ENCODE results near the gene PPP3CA.

The PPP3CA gene

GRCh38 chr4:101269682-101270081, 77.6 kb downstream of the PPP3CA start:
- H3K27me3 ChIP-seq (ENCODE audit: control insufficient read depth in 1 of 2, insufficient read depth in 2 of 2, low read length in 2 of 2), result no peaks in the 10 kb centered on the region
- no peak overlapping the region for H3K9ac ChIP-seq (ENCODE audit: low read length)
- no peaks in the 10 kb centered on the region for H3K9me3 ChIP-seq (ENCODE audit: low read length)
- H3K27ac ChIP-seq (ENCODE audit: low read depth, low read length), result no peak overlapping the region
- H3K4me1 ChIP-seq (ENCODE audit: insufficient read depth, low read length), result peaks cover 18% of the 10 kb centered on the region
- H3K4me3 ChIP-seq (ENCODE audit: low read depth in 1 of 2, low read length in 2 of 2), result no peak overlapping the region
- H3K36me3 ChIP-seq (ENCODE audit: insufficient read depth, low read length), result no peaks in the 10 kb centered on the region

DNA sequence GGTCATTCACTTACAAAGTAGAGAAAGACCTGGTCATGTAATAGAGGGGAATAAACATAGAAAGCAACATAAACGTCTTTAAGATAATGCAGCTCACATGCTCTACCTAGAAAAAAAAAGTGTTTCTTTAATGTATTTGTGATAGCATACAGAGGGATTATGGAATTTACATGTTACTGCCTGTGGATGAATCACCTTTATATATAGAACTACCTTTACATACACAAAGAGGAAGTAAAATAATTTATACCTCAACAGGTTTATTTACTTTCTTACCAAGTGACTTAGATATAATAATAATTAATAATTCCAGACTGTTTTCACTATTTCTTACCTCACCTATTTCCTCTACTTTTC, 81.5 kb downstream of the PPP3CA start:
- Histone ChIP-seq H3K9me3 (ENCODE audit: low read length) (no peaks in the 10 kb centered on the region), H3K27ac (ENCODE audit: low read depth, low read length) (no peak overlapping the region), H3K36me3 (ENCODE audit: insufficient read depth, low read length) (no peaks in the 10 kb centered on the region), H3K4me3 (ENCODE audit: low read depth in 1 of 2, low read length in 2 of 2) (no peak overlapping the region), H3K4me1 (ENCODE audit: insufficient read depth, low read length) (peaks cover 23% of the 10 kb centered on the region), H3K9ac (ENCODE audit: low read length) (no peak overlapping the region), H3K27me3 (ENCODE audit: control insufficient read depth in 1 of 2, insufficient read depth in 2 of 2, low read length in 2 of 2) (no peaks in the 10 kb centered on the region)

DNA sequence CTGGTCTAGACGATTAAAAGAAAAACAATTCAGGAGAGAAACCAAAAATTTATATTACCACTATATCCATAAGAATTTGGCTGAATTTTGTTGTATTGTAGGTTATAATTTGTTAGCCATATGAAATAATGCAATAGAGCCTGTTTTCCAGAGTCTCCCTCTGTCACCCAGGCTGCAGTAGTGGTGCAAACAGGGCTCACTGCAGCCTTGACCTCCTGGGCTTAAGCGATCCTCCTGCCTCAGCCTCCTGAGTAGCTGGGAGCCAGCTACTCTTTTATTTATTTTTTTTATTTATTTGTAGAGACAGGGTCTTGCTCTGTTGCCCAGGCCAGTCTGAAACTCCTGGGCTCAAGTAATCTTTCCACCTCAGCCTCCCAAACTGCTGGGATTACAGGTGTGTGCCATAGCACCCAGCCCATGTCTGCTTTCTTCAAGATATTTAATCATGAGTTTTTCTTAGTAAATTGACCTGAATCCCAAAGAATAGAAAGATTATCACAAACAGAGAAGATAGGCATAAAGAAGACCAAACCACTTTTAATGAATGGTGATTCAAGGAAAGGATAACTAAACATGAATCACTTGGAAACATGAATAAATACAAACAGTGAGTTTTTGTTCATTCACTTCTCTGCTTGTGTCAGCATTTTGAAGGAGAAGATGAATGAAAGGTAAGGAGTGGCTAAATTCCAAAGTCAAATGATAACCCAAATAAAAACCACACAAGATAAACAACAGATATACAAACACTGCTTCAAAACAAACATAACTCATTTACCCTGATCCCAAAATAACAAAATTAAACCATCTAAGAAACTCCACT, 82.1 kb downstream of the PPP3CA start:
- H3K4me3 ChIP-seq (ENCODE audit: low read depth in 1 of 2, low read length in 2 of 2), result no peak overlapping the region

GRCh38 chr4:101264512-101264911, 82.8 kb downstream of the PPP3CA start:
- H3K27ac ChIP-seq (ENCODE audit: low read depth, low read length), result no peak overlapping the region
- no peak overlapping the region for H3K9ac ChIP-seq (ENCODE audit: low read length)
- H3K36me3 ChIP-seq (ENCODE audit: insufficient read depth, low read length), result no peaks in the 10 kb centered on the region
- peaks cover 24% of the 10 kb centered on the region for H3K4me1 ChIP-seq (ENCODE audit: insufficient read depth, low read length)
- no peaks in the 10 kb centered on the region for H3K27me3 ChIP-seq (ENCODE audit: control insufficient read depth in 1 of 2, insufficient read depth in 2 of 2, low read length in 2 of 2)
- H3K9me3 ChIP-seq (ENCODE audit: low read length), result no peaks in the 10 kb centered on the region
- H3K4me3 ChIP-seq (ENCODE audit: low read depth in 1 of 2, low read length in 2 of 2), result no peak overlapping the region

More for the DNA sequence above, 82.1 kb downstream of the PPP3CA start:
- Histone ChIP-seq H3K27me3 (ENCODE audit: control insufficient read depth in 1 of 2, insufficient read depth in 2 of 2, low read length in 2 of 2) (no peaks in the 10 kb centered on the region), H3K9me3 (ENCODE audit: low read length) (no peaks in the 10 kb centered on the region), H3K27ac (ENCODE audit: low read depth, low read length) (no peak overlapping the region), H3K36me3 (ENCODE audit: insufficient read depth, low read length) (no peaks in the 10 kb centered on the region), H3K4me1 (ENCODE audit: insufficient read depth, low read length) (peaks cover 28% of the 10 kb centered on the region), H3K9ac (ENCODE audit: low read length) (no peak overlapping the region)

DNA sequence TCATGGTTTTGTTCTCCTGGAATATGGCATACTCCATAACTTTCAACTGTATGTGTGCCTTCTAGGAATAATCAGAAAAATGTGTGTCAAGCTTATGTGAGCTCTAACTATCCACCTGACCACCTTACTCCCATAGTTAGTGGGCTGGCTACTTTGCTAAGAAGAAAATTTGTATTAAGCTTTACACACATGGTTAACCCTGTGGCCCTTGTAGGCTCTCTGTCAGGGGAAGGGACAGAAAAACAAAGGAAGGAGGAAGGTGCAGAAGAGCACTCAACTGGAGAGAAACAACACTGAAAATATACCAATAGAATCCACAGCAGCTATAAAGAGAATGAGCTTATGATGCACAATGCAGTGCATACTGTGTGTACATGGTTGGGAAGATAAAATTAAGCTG, 84.6 kb downstream of the PPP3CA start:
- no peak overlapping the region for H3K27ac ChIP-seq (ENCODE audit: low read depth, low read length)
- H3K4me1 ChIP-seq (ENCODE audit: insufficient read depth, low read length), result peaks cover 23% of the 10 kb centered on the region
- H3K9me3 ChIP-seq (ENCODE audit: low read length), result no peaks in the 10 kb centered on the region
- H3K4me3 ChIP-seq (ENCODE audit: low read depth in 1 of 2, low read length in 2 of 2), result no peak overlapping the region
- H3K36me3 ChIP-seq (ENCODE audit: insufficient read depth, low read length), result no peaks in the 10 kb centered on the region
- no peaks in the 10 kb centered on the region for H3K27me3 ChIP-seq (ENCODE audit: control insufficient read depth in 1 of 2, insufficient read depth in 2 of 2, low read length in 2 of 2)
- H3K9ac ChIP-seq (ENCODE audit: low read length), result no peak overlapping the region

DNA sequence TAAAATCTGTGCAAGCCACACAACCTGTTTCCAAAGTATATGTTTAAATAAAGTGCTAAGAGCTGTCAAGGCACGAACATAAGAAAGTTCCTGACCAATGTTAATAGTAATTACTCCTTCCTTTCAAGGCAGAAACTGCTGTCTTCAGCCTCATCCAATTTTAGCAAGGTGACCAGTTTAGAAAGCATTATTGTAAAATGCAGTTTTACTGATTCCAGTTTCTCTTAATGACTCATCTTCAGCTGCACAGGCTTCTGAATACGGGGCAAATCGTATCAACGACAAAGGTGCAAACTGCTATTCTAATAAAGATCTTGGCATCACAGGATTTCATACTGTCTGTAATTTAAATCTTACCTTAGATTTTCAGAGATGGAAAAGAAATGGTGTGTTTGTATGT, 87.5 kb downstream of the PPP3CA start:
- Histone ChIP-seq H3K9ac (ENCODE audit: low read length) (no peak overlapping the region), H3K27me3 (ENCODE audit: control insufficient read depth in 1 of 2, insufficient read depth in 2 of 2, low read length in 2 of 2) (no peaks in the 10 kb centered on the region), H3K4me3 (ENCODE audit: low read depth in 1 of 2, low read length in 2 of 2) (no peak overlapping the region), H3K27ac (ENCODE audit: low read depth, low read length) (no peak overlapping the region), H3K4me1 (ENCODE audit: insufficient read depth, low read length) (peaks cover 29% of the 10 kb centered on the region), H3K36me3 (ENCODE audit: insufficient read depth, low read length) (no peaks in the 10 kb centered on the region), H3K9me3 (ENCODE audit: low read length) (no peaks in the 10 kb centered on the region)

GRCh38 chr4:101258883-101259282, 88.4 kb downstream of the PPP3CA start:
- H3K36me3 ChIP-seq (ENCODE audit: insufficient read depth, low read length), result no peaks in the 10 kb centered on the region
- no peak overlapping the region for H3K4me3 ChIP-seq (ENCODE audit: low read depth in 1 of 2, low read length in 2 of 2)
- no peaks in the 10 kb centered on the region for H3K9me3 ChIP-seq (ENCODE audit: low read length)

DNA sequence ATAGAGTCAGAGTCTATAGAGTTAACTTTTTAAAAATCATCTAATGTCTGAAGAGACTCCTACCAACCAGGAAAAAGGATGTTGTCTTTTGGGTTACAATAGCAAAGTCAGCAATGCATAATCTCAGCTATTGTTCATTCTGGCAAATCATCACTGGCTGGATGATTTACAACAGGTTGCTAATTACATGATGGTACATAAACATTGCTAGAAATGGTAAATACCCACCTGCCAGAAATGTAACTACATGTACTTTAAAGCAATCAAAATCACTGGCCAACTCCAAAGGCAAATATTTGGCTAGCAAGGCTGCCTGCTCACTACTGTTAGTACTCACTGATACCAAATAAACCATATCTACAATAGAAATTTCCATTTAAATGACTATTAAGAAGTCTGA, 91.1 kb downstream of the PPP3CA start:
- Histone ChIP-seq H3K4me1 (ENCODE audit: insufficient read depth, low read length) (peaks cover 24% of the 10 kb centered on the region), H3K9me3 (ENCODE audit: low read length) (no peaks in the 10 kb centered on the region), H3K4me3 (ENCODE audit: low read depth in 1 of 2, low read length in 2 of 2) (no peak overlapping the region), H3K27ac (ENCODE audit: low read depth, low read length) (no peak overlapping the region), H3K36me3 (ENCODE audit: insufficient read depth, low read length) (no peaks in the 10 kb centered on the region), H3K9ac (ENCODE audit: low read length) (no peak overlapping the region), H3K27me3 (ENCODE audit: control insufficient read depth in 1 of 2, insufficient read depth in 2 of 2, low read length in 2 of 2) (no peaks in the 10 kb centered on the region)

More at GRCh38 chr4:101258883-101259282, 88.4 kb downstream of the PPP3CA start:
- no peak overlapping the region for H3K9ac ChIP-seq (ENCODE audit: low read length)
- H3K27me3 ChIP-seq (ENCODE audit: control insufficient read depth in 1 of 2, insufficient read depth in 2 of 2, low read length in 2 of 2), result no peaks in the 10 kb centered on the region
- H3K4me1 ChIP-seq (ENCODE audit: insufficient read depth, low read length), result peaks cover 29% of the 10 kb centered on the region
- no peak overlapping the region for H3K27ac ChIP-seq (ENCODE audit: low read depth, low read length)

- H3K9ac ChIP-seq (ENCODE audit: low read length), result no peak overlapping the region
- no peaks in the 10 kb centered on the region for H3K36me3 ChIP-seq (ENCODE audit: insufficient read depth, low read length)
- H3K4me1 ChIP-seq (ENCODE audit: insufficient read depth, low read length), result peaks cover 15% of the 10 kb centered on the region
- no peak overlapping the region for H3K27ac ChIP-seq (ENCODE audit: low read depth, low read length)
- H3K9me3 ChIP-seq (ENCODE audit: low read length), result no peaks in the 10 kb centered on the region
- H3K27me3 ChIP-seq (ENCODE audit: control insufficient read depth in 1 of 2, insufficient read depth in 2 of 2, low read length in 2 of 2), result no peaks in the 10 kb centered on the region
- H3K4me3 ChIP-seq (ENCODE audit: low read depth in 1 of 2, low read length in 2 of 2), result no peak overlapping the region
Measured at GRCh38 chr4:101254776-101255175, 92.5 kb downstream of the PPP3CA start.

- H3K27ac ChIP-seq (ENCODE audit: low read depth, low read length), result no peak overlapping the region
- H3K4me3 ChIP-seq (ENCODE audit: low read depth in 1 of 2, low read length in 2 of 2), result no peak overlapping the region
- H3K27me3 ChIP-seq (ENCODE audit: control insufficient read depth in 1 of 2, insufficient read depth in 2 of 2, low read length in 2 of 2), result no peaks in the 10 kb centered on the region
- H3K4me1 ChIP-seq (ENCODE audit: insufficient read depth, low read length), result peaks cover 6% of the 10 kb centered on the region
- H3K9me3 ChIP-seq (ENCODE audit: low read length), result no peaks in the 10 kb centered on the region
- no peak overlapping the region for H3K9ac ChIP-seq (ENCODE audit: low read length)
- H3K36me3 ChIP-seq (ENCODE audit: insufficient read depth, low read length), result no peaks in the 10 kb centered on the region
Measured at GRCh38 chr4:101253121-101253520, 94.2 kb downstream of the PPP3CA start.

- H3K27ac ChIP-seq (ENCODE audit: low read depth, low read length), result no peak overlapping the region
- no peaks in the 10 kb centered on the region for H3K9me3 ChIP-seq (ENCODE audit: low read length)
- H3K4me3 ChIP-seq (ENCODE audit: low read depth in 1 of 2, low read length in 2 of 2), result no peak overlapping the region
- H3K27me3 ChIP-seq (ENCODE audit: control insufficient read depth in 1 of 2, insufficient read depth in 2 of 2, low read length in 2 of 2), result no peaks in the 10 kb centered on the region
- H3K9ac ChIP-seq (ENCODE audit: low read length), result no peak overlapping the region
- H3K4me1 ChIP-seq (ENCODE audit: insufficient read depth, low read length), result peaks cover 6% of the 10 kb centered on the region
- no peaks in the 10 kb centered on the region for H3K36me3 ChIP-seq (ENCODE audit: insufficient read depth, low read length)
Measured at GRCh38 chr4:101252721-101253120, 94.6 kb downstream of the PPP3CA start.

- no peak overlapping the region for H3K27ac ChIP-seq (ENCODE audit: low read depth, low read length)
- no peak overlapping the region for H3K9ac ChIP-seq (ENCODE audit: low read length)
- H3K4me1 ChIP-seq (ENCODE audit: insufficient read depth, low read length), result peaks cover 2% of the 10 kb centered on the region
- no peaks in the 10 kb centered on the region for H3K27me3 ChIP-seq (ENCODE audit: control insufficient read depth in 1 of 2, insufficient read depth in 2 of 2, low read length in 2 of 2)
- no peaks in the 10 kb centered on the region for H3K36me3 ChIP-seq (ENCODE audit: insufficient read depth, low read length)
- H3K9me3 ChIP-seq (ENCODE audit: low read length), result no peaks in the 10 kb centered on the region
- H3K4me3 ChIP-seq (ENCODE audit: low read depth in 1 of 2, low read length in 2 of 2), result no peak overlapping the region
Measured at GRCh38 chr4:101251261-101251660, 96.1 kb downstream of the PPP3CA start.

All from muscle layer of colon (tissue), 2 donors.